Measurements from ENCODE around the gene SGO2.

- TF ChIP-seq SREBF1 (IDR thresholded peaks at IDR 0.05; ENCODE audit: low read length) (no peak), POLR2A (IDR thresholded peaks at IDR 0.05; ENCODE audit: low read depth, low read length) (no peak), GABPA (IDR thresholded peaks at IDR 0.05; ENCODE audit: low read depth) (no peak), ESRRA (IDR thresholded peaks at IDR 0.05; ENCODE audit: low read length) (no peak), MYC (IDR thresholded peaks at IDR 0.05; ENCODE audit: insufficient read depth, insufficient read length, insufficient replicate concordance, low read length, severe bottlenecking) (no peak), CTCF (IDR thresholded peaks at IDR 0.05 in 2 of 3, conservative IDR thresholded peaks at IDR 0.05 in 1 of 3; ENCODE audit: control insufficient read depth in 2 of 3, extremely low read depth in 1 of 3, insufficient read depth in 1 of 3, low read depth in 3 of 3, low read length in 3 of 3) (no peak), ZBTB33 (IDR thresholded peaks at IDR 0.05) (no peak), CEBPB (IDR thresholded peaks at IDR 0.05; ENCODE audit: borderline replicate concordance in 1 of 2, low read depth in 2 of 2, low read length in 2 of 2) (no peak), TCF7 (IDR thresholded peaks at IDR 0.05; ENCODE audit: borderline replicate concordance) (no peak)
Observed at GRCh38 chr2:200494048-200494447, 32.0 kb upstream of the SGO2 start.

All from GM12878 (cell line).